SK-N-SH treated with all-trans-retinoic acid at 6 μM for 48 hours (cell line): ENCODE measurements around the gene CABLES1.
A peak's percentile ranks its signal among the peaks of the same experiment; 100 is the strongest.

ENCODE experiments used
- ATAC-seq: fragments of 200-7000 bp; cut with Tn5 transposase; 3 replicates; pipeline ENCODE4 v1.9.1; 2020; ENCODE audit warnings: mild to moderate bottlenecking, moderate library complexity
- ARNTL ChIP-seq: fragments of 450-650 bp; formaldehyde crosslinking; IDR thresholded peaks from 2 replicates; pipeline ENCODE4 v1.5.0; 2020; ENCODE audit warnings: low read depth, mild to moderate bottlenecking, moderate library complexity, borderline replicate concordance
- BACH2 ChIP-seq: fragments of 250-450 bp; sonication (Bioruptor Pico); IDR thresholded peaks from 2 replicates; pipeline ENCODE4 v1.9.0; 2021; ENCODE audit warnings: mild to moderate bottlenecking, borderline replicate concordance
- ESRRG ChIP-seq: fragments of 250-450 bp; sonication (Bioruptor Pico); IDR thresholded peaks from 2 replicates; pipeline ENCODE4 v1.6.1; 2021; ENCODE audit warnings: mild to moderate bottlenecking
- GLIS3 ChIP-seq: fragments of 250-450 bp; sonication (Bioruptor Pico); IDR thresholded peaks from 2 replicates; pipeline ENCODE4 v1.5.0; 2020; ENCODE audit warnings: mild to moderate bottlenecking, moderate library complexity
- OSR1 ChIP-seq: fragments of 250-450 bp; sonication (Bioruptor Pico); IDR thresholded peaks from 2 replicates; pipeline ENCODE4 v1.8.0; 2022; ENCODE audit warnings: moderate library complexity, mild to moderate bottlenecking, inconsistent platforms
- PPARA ChIP-seq: fragments of 250-450 bp; sonication (Bioruptor Pico); IDR thresholded peaks from 2 replicates; pipeline ENCODE4 v1.5.0; 2020; ENCODE audit warnings: mild to moderate bottlenecking, borderline replicate concordance
- SNAI2 ChIP-seq: fragments of 250-450 bp; sonication (Bioruptor Pico); IDR thresholded peaks from 2 replicates; pipeline ENCODE4 v1.5.0; 2020; ENCODE audit warnings: mild to moderate bottlenecking, moderate library complexity
- TCF4 ChIP-seq: fragments of 250-450 bp; sonication (Bioruptor Pico); IDR thresholded peaks from 2 replicates; pipeline ENCODE4 v1.8.0; 2021; ENCODE audit warnings: mild to moderate bottlenecking, moderate library complexity, borderline replicate concordance
- TOX ChIP-seq: fragments of 250-450 bp; sonication (Bioruptor Pico); IDR thresholded peaks from 2 replicates; pipeline ENCODE4 v1.8.0; 2021; ENCODE audit warnings: mild to moderate bottlenecking, moderate library complexity, borderline replicate concordance
- ZC3H10 ChIP-seq: fragments of 250-450 bp; sonication (Bioruptor Pico); IDR thresholded peaks from 2 replicates; pipeline ENCODE4 v1.5.1; 2021; ENCODE audit warnings: mild to moderate bottlenecking, moderate library complexity
- ZFP3 ChIP-seq: fragments of 250-450 bp; sonication (Bioruptor Pico); IDR thresholded peaks from 2 replicates; pipeline ENCODE4 v1.5.0; 2020; ENCODE audit warnings: mild to moderate bottlenecking, moderate library complexity
- ZFP30 ChIP-seq: fragments of 450-650 bp; formaldehyde crosslinking; IDR thresholded peaks from 2 replicates; pipeline ENCODE4 v1.5.0; 2022; ENCODE audit warnings: mild to moderate bottlenecking, moderate library complexity
- ZNF8 ChIP-seq: fragments of 450-650 bp; formaldehyde crosslinking; IDR thresholded peaks from 2 replicates; pipeline ENCODE4 v1.5.0; 2020; ENCODE audit warnings: mild to moderate bottlenecking, moderate library complexity
- TF ChIP-seq, protein P1 (sequence below): fragments of 250-450 bp; sonication (Bioruptor Pico); IDR thresholded peaks from 2 replicates; pipeline ENCODE4 v1.8.0; 2020; ENCODE audit warnings: mild to moderate bottlenecking, moderate library complexity, borderline replicate concordance
- TF ChIP-seq, protein P2 (sequence below): fragments of 250-450 bp; sonication (Bioruptor Pico); IDR thresholded peaks from 2 replicates; pipeline ENCODE4 v1.5.0; 2020; ENCODE audit warnings: mild to moderate bottlenecking, moderate library complexity
- TF ChIP-seq, protein P3 (sequence below): fragments of 250-450 bp; sonication (Bioruptor Pico); IDR thresholded peaks from 2 replicates; pipeline ENCODE4 v1.5.1; 2021; ENCODE audit warnings: mild to moderate bottlenecking, moderate library complexity

Gene CABLES1

DNA sequence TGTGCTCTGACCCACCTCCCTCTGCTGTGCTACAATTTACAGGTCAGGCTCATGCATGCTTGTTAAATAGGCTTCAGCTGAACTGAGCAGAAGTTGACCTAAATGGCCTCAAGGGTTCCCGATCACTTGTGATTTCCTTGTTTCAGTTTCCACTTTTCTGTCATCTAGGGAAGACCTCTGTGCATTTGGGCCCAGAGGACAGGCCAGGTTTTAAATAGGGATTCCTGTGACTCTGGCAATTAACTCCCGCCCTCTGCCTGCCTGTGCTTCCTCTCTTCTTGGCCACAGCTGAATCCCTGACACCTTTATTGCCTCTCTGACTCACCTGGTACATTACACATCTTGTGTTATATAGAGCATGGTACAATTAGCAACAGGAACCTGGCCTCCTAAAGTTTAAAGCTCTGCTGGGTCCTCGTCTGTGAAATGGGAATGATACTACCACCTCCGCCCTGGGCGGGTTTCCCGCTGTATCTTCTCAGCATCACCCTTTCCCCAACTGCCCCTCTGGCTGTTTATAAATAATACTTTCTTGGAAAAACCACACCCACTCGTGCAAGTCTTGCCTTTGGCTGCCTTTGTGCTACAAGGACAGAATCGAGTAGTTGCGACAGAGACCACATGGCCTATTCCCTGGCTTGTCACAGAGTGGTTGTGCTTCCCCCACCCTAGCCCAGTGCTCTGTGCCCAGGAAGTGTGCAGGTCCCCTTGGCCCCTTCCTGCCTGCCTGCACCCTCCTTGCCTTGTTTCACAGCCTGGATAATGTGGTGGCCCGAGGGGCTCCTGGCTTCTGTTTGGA lies 7.9 kb downstream of the CABLES1 start:
- no peak; the same call in 2 of the 3 replicates for ATAC-seq
- TF ChIP-seq, protein P1, sequence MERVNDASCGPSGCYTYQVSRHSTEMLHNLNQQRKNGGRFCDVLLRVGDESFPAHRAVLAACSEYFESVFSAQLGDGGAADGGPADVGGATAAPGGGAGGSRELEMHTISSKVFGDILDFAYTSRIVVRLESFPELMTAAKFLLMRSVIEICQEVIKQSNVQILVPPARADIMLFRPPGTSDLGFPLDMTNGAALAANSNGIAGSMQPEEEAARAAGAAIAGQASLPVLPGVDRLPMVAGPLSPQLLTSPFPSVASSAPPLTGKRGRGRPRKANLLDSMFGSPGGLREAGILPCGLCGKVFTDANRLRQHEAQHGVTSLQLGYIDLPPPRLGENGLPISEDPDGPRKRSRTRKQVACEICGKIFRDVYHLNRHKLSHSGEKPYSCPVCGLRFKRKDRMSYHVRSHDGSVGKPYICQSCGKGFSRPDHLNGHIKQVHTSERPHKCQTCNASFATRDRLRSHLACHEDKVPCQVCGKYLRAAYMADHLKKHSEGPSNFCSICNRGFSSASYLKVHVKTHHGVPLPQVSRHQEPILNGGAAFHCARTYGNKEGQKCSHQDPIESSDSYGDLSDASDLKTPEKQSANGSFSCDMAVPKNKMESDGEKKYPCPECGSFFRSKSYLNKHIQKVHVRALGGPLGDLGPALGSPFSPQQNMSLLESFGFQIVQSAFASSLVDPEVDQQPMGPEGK (CRISPR knock-in tag), result no peak
- no peak for TF ChIP-seq PPARA (CRISPR knock-in tag)
- no peak for TF ChIP-seq ZNF8 (CRISPR knock-in tag)
- no peak for TF ChIP-seq ZFP30 (CRISPR knock-in tag)
- TF ChIP-seq, protein P2, sequence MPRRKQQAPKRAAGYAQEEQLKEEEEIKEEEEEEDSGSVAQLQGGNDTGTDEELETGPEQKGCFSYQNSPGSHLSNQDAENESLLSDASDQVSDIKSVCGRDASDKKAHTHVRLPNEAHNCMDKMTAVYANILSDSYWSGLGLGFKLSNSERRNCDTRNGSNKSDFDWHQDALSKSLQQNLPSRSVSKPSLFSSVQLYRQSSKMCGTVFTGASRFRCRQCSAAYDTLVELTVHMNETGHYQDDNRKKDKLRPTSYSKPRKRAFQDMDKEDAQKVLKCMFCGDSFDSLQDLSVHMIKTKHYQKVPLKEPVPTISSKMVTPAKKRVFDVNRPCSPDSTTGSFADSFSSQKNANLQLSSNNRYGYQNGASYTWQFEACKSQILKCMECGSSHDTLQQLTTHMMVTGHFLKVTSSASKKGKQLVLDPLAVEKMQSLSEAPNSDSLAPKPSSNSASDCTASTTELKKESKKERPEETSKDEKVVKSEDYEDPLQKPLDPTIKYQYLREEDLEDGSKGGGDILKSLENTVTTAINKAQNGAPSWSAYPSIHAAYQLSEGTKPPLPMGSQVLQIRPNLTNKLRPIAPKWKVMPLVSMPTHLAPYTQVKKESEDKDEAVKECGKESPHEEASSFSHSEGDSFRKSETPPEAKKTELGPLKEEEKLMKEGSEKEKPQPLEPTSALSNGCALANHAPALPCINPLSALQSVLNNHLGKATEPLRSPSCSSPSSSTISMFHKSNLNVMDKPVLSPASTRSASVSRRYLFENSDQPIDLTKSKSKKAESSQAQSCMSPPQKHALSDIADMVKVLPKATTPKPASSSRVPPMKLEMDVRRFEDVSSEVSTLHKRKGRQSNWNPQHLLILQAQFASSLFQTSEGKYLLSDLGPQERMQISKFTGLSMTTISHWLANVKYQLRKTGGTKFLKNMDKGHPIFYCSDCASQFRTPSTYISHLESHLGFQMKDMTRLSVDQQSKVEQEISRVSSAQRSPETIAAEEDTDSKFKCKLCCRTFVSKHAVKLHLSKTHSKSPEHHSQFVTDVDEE (CRISPR knock-in tag), result no peak
- TF ChIP-seq BACH2 (CRISPR knock-in tag), result no peak
- TF ChIP-seq ZC3H10, result no peak
- TF ChIP-seq, protein P3, sequence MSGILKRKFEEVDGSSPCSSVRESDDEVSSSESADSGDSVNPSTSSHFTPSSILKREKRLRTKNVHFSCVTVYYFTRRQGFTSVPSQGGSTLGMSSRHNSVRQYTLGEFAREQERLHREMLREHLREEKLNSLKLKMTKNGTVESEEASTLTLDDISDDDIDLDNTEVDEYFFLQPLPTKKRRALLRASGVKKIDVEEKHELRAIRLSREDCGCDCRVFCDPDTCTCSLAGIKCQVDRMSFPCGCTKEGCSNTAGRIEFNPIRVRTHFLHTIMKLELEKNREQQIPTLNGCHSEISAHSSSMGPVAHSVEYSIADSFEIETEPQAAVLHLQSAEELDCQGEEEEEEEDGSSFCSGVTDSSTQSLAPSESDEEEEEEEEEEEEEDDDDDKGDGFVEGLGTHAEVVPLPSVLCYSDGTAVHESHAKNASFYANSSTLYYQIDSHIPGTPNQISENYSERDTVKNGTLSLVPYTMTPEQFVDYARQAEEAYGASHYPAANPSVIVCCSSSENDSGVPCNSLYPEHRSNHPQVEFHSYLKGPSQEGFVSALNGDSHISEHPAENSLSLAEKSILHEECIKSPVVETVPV (CRISPR knock-in tag), result no peak
- no peak for TF ChIP-seq SNAI2
- TF ChIP-seq ARNTL, result no peak

DNA sequence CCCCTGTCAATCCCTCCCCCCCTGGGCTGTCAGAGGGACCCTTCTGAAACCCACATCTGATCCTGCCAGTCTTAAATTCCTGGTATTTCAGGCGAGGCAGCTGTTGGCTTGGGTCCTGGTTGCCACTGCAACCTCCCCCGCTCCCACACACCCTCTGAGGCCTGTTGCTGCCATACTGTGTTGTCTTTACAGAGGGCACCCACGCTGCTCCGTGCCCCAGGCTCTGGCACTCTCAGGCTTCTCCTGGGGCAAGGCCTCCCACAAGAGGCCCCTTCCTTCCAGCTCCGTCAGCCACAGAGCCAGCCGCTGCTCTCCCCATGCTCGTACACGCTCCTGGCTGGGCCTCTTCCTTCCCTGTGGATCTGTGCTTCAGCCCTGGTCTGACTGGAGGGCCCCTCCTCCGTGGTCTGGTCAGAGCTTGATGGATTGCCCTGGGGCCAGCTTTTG lies 8.6 kb downstream of the CABLES1 start:
- ATAC-seq, result peak; percentile 32; the same call in 2 of the 3 replicates
- TF ChIP-seq TCF4 (CRISPR knock-in tag), result no peak
- no peak for TF ChIP-seq SNAI2
- TF ChIP-seq, protein P2 (CRISPR knock-in tag), result peak; percentile 61; the same call in 1 of the 2 replicates

DNA sequence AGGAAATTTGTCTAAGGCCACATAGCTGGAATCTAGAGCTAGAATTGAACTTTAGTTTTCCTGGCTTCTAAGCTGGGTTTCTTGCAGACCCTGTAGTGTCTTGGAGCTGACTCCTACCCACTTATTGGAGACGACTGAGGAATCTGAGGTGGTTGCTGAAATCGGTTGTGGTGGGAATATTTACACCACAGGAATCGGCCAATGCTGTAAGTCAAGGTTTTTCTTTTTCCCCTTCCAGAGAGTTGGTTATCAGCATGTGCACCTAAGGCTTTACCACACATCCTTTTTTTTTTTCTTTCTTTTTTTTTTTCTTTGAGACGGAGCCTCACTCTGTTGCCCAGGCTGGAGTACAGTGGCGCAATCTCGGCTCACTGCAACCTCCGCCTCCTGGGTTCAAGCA lies 9.4 kb downstream of the CABLES1 start:
- ATAC-seq, result no peak
- TF ChIP-seq GLIS3 (CRISPR knock-in tag), result no peak
- TF ChIP-seq, protein P3 (CRISPR knock-in tag), result no peak
- TF ChIP-seq TOX (CRISPR knock-in tag), result no peak
- TF ChIP-seq, protein P1 (CRISPR knock-in tag), result no peak
- no peak for TF ChIP-seq OSR1 (CRISPR knock-in tag)
- TF ChIP-seq ESRRG (CRISPR knock-in tag), result no peak
- TF ChIP-seq BACH2 (CRISPR knock-in tag), result no peak
- no peak for TF ChIP-seq ZFP30 (CRISPR knock-in tag)
- no peak for TF ChIP-seq ZFP3 (CRISPR knock-in tag)
- no peak for TF ChIP-seq ARNTL
